Ammon's horn (tissue), 1 donor: ENCODE measurements around the gene CNP.
"Not testable (repeated sequence)": the region's sequence is repeated elsewhere in the genome, so short reads cannot be mapped to it uniquely, and the experiment has no call there.

Experiments
- DNase-seq: peaks from one replicate; pipeline ENCODE4 v3.0.0-alpha.2; 2016; ENCODE audit warnings: low spot score

Gene CNP

GRCh38 chr17:42002792-42003301 lies 36.3 kb downstream of the CNP start:
- DNase-seq = peak; percentile 69

DNA sequence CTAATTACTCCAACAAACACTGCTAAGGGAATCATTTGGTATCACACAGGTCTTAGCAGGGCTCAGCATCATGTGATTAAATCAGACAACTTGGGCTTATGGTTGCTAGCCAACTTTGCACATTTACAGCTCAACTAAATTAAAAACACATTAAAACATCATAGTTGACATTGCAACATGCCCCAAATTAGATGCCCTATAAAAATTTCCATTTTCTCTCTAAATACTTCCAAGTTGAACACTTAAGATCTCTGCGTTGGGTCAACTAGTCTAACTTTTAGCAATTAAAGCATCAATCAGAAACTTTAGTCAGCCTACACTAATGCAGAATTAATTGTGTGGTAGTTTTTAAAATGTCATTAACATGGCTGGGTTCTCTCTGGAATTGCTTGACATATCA lies 38.6 kb downstream of the CNP start:
- no peak for DNase-seq

DNA sequence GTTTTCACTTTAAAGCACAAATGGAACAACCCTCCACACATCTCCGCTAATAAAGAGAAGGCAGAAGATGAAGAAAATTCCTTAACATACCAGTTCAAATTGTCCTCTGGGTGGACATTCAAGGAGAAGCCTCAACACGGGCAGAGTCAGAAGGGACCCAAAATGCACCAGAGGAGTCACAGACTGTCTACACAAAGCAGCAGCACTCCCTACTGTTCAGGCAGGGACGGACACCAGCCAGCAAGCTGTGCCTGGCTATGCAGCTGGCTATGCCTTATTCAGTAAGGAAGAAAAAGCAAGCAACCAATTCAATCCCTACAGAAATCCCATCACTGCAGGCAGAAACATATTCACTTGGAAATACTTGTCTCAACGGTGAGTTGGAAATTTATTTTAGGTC lies 42.6 kb downstream of the CNP start:
- DNase-seq = peak; percentile 90

- DNase-seq = not testable (repeated sequence)
These were observed 43.7 kb downstream of the CNP start for GRCh38 chr17:42010266-42010680.

GRCh38 chr17:42010898-42011516 lies 44.4 kb downstream of the CNP start:
- no peak for DNase-seq

- not testable (repeated sequence) for DNase-seq
These were observed 45.8 kb downstream of the CNP start for GRCh38 chr17:42012363-42012762.

GRCh38 chr17:42013740-42014139 lies 47.1 kb downstream of the CNP start:
- DNase-seq = not testable (repeated sequence)

DNA sequence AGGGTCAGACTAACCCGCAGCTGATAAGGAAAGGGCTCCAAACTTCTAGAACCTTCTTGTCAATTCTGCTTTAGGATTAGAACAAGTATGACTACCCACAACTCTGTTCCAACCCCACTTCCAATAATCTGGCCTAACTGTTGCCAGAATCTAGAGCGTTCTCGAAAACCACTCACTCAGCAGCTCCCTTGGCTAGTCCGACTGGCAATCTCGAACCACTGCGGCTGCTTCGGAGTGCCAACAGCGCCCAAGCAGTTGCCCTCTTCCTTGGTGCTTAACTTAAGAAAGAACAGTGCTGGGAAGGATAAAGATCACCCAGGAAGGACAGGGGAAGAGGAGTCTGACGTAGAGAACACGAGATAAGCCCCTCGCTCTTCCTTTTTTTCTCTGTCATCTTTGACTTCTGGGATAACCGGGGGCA lies 49.8 kb downstream of the CNP start:
- peak; percentile 26 for DNase-seq

- DNase-seq = peak; percentile 95
These were observed 50.6 kb downstream of the CNP start, which contains the start of gene DNAJC7 for GRCh38 chr17:42016941-42017865. DNAJC7 (minus strand) TSS chr17:42017439; CDS start chr17:42017416, 23 bp downstream.

GRCh38 chr17:42017866-42018200 lies 51.2 kb downstream of the CNP start:
- DNase-seq = no peak

GRCh38 chr17:42018339-42018738 lies 51.7 kb downstream of the CNP start:
- no peak for DNase-seq

- DNase-seq = no peak
These were observed 52.4 kb downstream of the CNP start for GRCh38 chr17:42018988-42019387.

DNA sequence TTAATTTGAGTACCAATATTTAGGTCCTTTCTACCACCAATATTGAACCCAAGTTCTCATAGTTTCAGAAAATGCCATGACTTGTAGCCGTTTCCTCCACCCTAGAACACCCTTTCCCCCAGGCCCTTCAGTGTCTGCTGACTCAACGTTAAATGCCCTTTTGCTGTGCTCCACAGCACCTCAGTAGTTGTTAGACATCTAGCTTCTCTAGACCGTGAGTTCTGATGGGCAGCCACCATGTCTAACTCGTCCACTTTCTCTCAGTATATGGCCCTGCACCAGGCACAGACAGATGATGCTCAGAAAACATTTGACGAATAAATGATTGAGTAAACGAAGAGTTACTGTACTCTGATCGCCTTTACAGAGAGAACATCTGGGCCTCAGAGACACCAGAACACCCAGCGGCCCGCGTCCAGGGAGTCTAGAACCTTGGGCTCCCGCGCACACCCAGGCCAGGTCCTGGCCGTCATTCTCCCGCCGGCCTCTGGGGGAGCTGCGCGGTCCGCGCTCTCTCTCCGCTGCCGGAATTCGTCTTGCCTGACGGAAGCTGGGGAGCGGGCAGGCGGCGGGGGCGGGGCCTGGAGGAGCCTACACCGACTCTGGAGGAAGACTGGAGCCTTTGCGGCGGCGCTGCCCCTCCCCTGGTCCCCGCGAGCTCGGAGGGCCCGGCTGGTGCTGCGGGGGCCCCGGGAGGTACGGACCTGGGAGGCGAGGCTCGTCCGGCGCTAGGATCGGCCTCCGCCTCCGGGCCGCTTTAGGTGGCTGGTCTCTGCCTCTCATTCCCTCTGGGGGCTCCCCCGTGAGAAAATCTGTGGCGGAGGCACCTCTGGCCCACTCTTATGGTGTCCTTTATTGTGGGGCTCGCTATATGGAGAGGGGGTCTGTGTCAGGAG lies 53.2 kb downstream of the CNP start, which contains the start of gene NKIRAS2:
Gene NKIRAS2, plus strand, starts transcription at position 582 of the 896 bp plus-strand sequence. CDS start 1,488 bp downstream, outside the sequence.
- DNase-seq = peak; percentile 92

GRCh38 chr17:42020845-42021244 lies 54.2 kb downstream of the CNP start:
- not testable (repeated sequence) for DNase-seq

DNA sequence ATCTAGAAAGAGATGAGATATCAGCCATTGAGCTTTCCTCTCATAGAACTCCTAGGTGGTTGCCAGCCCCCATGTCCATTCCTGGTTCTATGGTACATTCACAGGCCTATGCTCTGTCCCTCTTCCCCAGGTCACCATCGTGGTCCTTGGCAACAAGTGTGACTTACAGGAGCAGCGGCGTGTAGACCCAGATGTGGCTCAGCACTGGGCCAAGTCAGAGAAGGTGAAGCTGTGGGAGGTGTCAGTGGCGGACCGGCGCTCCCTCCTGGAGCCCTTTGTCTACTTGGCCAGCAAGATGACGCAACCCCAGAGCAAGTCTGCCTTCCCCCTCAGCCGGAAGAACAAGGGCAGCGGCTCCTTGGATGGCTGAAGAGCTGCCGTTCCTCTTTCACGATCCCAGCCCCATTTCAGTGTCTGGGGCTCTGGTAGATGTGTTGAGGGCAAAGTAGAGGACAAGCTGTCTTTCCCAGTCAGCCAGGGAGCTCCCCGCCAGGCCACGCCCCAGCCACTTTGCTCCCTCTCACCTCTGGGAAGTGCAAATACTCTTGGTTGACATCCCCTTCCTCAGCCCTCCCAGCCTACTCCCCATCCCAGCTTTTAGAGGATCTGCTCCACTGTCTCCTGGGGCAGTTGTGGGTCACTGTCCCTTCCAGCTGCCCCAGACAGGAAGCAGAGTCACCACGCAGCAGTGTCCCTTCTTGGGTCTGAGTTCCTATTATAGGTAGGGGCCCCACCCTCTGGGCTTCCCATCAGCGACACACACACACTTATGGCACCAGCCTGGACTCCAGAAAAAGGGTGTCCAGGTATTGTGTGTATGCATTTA lies 57.1 kb downstream of the CNP start:
- peak; percentile 58 for DNase-seq

- no peak for DNase-seq
These were observed 58.6 kb downstream of the CNP start for GRCh38 chr17:42025191-42025579.

- DNase-seq = no peak
These were observed 59.3 kb downstream of the CNP start for GRCh38 chr17:42025936-42026335.

- no peak for DNase-seq
These were observed 60.4 kb downstream of the CNP start for GRCh38 chr17:42026857-42027589.
